GM04504 (cell line): ENCODE results near the gene MST1R.
"Not testable (repeated sequence)": the region's sequence is repeated elsewhere in the genome, so short reads cannot be mapped to it uniquely, and the experiment has no call there.

Source experiments
- DNase-seq: peaks from one replicate; pipeline ENCODE4 v3.0.0-alpha.2; 2012; ENCODE audit warnings: low read depth

The MST1R gene

DNA sequence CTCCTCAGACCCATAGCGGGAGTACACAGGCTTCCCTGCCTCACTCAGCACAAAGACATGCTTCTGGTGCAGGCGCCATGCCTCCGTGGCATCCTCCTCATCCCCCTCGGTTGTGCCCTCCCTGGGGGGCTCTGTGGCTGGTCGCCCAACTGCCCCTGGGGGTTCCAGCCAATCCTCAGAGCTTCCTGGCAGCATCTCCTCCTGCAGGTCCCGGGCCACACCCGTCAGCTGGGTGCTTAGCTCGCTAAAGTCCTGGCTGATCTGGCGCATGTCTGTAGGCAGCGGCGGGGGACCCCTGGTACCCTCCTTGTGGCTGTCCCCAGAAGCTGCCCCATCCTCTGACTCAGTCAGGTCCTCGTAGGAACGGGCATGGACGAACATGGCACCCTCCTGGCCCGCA lies 7.9 kb upstream of the MST1R start:
- DNase-seq = no peak

GRCh38 chr3:49911124-49911420 lies 7.4 kb upstream of the MST1R start:
- DNase-seq = no peak

DNA sequence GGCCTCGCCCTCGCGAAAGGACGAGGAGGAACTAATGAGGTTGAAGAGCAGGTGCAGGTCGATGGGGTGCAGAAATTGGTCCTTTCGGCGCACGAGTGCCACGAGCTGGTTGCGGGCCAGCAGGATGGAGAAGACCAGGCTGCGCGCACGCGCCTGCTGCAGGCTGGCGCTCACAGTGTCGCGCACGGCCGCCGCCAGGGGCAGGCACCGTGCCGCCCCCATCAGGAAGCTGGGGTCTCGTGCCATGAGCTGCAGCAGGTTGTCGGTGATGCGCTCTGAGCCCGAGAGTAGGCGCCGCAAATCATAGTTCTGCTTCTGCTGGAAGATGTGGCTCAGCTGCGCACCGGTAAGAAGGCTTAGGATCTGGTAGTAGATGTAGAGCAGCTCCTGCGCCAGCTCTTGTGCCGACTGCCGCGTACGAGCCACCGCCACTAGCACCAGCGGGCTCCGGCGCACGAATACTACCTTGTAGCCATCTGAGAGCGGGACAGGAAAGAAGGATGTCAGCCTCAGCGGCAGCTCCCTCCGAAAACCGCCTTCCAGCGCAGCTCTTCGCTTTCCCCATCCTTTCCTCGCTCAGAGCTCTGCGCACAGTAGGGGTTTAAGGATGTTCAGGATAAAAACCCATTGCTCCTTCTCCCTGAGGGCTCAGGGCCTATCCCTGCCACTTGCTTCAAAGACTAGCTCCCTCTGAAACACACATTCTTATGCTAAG lies 6.9 kb upstream of the MST1R start:
- no peak for DNase-seq

DNA sequence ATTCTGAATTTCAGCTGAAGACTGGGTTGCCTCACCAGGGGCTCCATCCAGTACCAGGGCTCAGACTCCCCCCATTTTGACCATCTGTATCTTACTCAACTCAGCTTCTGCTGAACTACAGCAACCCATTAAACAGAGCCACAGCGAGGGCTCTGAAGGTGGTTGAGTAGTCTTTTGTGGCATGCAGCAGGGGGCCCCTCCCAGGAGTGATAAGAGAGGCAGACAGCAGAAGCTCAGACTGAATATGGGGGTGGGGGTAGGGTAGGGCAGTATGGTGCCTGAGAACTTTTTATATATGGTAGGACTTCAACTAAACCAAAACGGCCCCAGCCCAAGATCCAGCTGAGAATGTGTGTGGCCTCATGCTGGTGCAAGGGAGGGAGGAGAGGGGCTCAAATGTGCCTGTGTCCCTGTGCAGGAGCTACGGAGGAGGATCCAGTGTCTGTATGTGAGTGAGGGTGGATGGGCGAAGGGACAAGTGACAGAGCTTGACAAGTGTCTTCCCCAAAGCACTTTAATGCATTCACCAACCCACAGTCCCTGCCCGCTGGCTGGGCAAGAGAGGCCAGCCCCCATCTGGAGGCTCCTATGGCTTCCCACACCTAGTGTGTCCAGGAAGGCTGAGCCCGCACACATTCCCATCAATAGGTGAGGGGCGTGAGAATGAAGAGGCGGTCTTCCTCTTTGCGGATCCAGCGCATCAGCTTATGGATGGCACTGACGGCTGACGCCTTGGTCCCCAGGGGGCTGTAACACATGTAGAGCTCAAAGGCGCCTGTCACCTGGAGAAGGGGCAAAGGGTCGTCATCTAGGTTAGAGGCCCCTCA lies 4.9 kb upstream of the MST1R start:
- DNase-seq = no peak

GRCh38 chr3:49906073-49906743 lies 2.5 kb upstream of the MST1R start:
- no peak for DNase-seq

- DNase-seq = not testable (repeated sequence)
Measured at GRCh38 chr3:49904448-49904847, 775 bp upstream of the MST1R start.

- DNase-seq = no peak
Measured at GRCh38 chr3:49902511-49903345, 945 bp downstream of the MST1R start.

DNA sequence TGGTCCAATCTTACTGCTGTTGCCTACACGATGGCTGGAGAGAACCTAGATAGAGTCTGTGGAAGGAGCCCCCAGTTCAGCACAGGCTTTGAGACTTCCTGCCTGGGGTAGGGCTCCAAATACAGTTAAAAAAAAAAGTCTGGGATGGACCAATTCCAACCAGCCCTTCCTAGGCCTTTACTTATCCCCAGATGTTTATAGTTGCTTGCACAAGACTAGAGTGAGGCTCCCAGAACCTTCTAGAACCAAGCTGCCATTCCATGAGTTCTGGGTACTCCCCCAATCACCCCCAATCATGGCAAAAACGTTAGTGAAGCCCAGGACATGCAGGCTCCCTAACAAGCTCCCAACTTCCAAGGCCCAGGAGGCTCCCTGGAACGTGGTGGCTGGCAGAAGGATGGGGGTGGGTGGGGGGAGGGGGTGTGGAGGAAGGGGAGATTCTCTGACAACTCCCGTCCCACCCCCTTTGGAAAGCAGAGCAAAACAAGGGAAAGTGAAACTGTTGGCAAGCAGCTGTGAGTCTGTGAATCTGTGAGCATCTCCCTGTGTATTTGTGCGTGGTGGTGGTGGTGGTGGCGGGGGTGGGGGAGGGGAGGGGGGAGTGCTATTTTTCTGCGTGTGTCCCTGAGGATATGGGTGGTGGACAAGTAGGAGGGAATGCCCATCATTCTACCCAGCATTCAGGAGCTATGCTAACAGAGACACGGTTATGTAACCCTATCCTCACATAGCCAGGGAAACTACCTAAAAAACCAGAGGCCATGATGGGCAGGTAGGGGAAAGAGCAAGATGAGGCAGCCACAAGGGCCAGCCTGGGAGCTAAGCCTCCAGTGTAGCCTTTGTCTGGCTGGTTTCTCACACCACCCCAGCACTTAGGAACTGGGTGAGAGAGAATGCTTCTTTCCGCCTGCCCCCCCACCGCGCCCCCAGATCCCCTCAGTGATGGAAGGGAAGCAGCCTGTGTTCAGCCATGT lies 2.0 kb downstream of the MST1R start:
- no peak for DNase-seq

DNA sequence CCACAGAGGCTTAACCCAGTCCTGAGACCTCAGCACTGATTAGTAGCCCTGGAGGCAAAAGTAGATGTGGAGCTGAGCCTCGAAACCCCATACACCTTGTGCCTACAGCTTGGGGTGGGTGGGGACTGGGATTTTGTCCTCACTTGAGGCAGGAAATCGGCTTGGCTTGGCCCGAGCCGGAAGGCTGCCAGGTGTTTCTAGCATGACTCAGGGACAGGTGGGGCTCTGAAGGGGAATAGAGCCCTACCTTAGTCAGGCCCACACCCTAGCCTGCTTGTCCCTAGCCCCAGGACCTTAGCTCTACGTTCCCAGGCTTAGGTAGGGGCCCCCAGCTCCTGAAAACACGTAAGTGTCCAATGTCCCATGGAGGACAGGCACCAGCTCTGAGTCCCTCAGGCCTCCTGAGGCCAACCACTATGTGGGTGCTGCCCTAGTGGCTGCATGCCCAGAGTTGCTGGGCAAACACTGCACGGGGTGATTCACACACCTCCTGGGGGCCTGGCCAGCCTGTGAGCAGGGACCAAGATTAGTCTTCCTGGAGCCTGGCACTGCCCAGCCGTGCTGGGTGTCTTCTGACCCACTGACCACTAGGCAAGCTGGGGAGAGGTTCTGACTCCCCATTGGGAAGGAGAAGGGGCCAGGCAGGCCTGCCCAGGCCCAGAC lies 3.1 kb downstream of the MST1R start:
- DNase-seq = no peak

DNA sequence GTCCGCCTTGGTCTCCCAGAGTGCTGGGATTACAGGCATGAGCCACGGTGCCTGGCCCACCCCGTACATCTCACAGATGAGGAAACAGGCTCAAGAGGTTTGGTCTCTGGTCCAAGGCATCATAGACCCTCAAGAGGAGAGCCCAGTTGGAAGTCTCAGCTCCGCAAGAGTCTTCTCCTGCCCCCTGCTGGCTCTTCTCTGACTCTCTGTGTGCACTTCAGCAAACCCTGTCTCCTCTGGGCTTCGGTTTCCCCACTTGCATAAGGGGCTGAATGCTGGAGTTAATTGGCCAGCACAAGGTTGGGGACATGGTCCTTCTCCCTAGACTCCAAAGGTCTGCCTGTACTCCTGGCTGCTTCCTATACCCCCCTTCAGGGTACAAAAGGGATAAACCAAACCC lies 3.9 kb downstream of the MST1R start:
- no peak for DNase-seq

DNA sequence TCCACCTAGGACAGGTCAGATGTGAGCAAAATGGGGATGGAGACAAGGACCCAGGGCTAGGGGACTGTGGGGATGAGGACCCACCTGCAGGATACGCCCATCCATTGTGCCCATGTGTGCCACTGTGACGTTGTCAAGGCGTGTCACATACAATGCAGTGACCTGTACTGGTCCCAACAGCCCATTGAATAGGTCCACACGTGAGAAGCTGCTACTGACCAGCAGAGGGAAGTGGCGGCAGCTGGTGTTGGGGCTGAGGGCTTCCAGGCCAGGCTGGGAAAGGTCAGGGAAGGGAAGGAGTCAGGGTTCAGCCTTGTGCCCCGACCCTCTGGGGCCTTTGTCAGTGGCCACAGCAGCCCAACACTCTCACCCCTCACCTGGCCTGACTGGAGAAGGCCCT lies 4.7 kb downstream of the MST1R start:
- no peak for DNase-seq

- no peak for DNase-seq
Measured at GRCh38 chr3:49896345-49896744, 7.3 kb downstream of the MST1R start.

DNA sequence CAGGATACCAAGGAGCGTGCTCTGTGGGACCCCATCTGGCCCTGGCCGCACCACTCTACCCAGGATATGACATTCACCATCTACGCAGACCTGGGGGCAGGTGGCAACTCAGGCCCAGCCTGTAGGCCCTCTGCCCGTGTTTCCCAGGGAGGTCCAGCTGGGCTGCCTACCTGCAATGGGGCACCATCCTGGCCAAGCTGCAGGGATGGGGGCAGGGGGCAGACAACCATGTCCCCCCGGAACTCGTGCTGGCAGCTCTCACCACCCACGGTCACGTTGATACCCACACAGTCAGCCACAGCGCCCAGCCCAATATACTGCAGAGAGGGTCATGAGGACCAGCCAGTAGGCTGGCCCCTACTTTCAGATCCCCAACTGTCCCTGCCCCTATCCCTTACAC lies 7.9 kb downstream of the MST1R start:
- no peak for DNase-seq

GRCh38 chr3:49889296-49889695 lies 14.4 kb downstream of the MST1R start:
- no peak for DNase-seq

DNA sequence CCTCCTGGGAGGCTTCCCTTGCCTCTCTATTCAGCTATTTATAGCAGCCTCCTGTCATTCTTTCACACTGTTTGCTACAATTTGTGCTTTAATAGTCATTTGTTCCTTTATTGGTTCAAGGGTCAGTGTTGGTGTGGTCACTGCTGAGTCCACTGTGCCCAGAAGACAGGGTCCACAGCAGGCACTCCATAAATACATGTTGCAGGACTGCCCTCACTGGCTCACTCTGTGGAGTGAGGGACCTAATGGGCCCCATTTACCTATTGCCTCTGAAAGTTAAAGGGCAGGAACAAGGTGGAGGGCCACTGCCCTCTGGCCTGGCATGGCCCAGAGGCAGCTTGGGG lies 16.8 kb downstream of the MST1R start:
- DNase-seq = no peak

- DNase-seq = no peak
Measured at GRCh38 chr3:49883998-49884397, 19.7 kb downstream of the MST1R start.

- DNase-seq = no peak
Measured at GRCh38 chr3:49882166-49882565, 21.5 kb downstream of the MST1R start.

DNA sequence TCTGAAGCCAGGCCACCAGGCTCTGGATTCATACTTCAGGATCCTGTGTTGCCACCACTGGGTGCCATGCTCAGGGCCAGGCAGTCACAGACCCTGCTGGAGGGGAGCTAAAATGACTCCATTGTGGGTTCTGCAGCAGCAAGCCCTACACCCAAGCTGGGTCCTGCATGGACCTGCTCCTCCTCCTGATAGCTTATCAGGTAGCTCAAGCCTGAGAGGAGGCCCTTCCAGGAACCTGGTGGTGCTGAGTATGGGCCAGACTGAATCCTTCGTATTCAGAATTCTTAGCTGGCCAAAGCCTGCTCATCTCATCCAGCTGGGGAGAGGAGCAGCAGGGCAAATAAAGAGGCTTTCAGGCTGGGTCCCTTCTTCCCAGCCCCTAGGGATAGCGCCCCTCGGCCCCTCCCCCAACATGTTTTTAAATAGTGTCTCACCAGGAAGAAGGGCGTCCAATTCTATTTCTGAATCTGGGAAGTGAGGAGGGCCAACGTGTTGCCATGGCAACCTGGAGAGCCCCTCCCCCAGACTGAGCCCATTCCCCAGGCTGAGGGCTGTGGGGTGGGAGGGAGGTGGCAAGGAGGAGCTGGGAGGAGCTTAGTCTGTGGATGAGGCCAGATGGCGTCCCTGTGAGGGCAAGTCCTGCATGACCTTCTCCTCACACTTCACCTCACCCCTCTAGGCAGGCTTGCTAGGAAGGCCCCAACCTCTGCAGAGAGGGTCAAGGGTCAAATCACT lies 22.9 kb downstream of the MST1R start:
- no peak for DNase-seq

DNA sequence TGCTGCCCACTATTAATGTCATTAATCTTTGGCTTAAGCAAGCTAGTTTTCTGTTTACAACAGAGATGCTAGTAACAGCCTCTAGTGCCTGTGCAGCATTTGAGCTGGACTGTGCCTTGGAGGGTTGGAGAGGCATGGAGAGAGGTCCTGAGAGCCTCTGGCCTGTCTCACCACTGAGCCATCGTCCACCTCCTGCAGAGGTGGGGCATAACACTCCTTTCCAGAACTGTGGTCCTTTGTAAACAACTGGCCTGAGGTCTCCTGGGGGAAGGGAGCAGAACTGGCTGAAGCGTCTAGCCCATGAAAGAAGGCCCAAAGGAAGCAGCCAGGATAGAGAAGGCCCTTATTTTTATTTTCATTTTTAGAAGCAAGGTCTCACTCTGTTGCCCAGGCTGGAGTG lies 24.0 kb downstream of the MST1R start:
- DNase-seq = no peak

DNA sequence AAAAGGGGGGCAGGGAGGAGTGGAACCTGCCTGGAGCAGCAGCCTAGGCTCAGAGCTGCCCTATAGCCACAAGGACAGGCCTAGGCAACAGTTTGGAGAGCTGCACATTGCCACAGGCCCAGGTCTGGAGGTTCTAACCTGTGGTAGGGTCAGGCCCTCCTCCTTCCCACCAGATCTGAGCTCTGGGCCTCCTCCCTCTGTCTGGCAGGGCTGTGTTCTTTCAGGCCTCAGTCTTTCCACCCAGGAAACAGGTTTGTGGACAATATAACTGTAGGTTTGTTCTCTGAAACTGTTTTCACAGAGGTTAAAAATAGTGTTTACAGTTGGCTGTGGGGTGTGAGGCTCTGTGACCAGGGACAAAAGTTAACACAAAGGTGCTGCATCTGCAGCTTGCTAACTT lies 25.0 kb downstream of the MST1R start:
- DNase-seq = no peak
